Tibial nerve (tissue), 4 donors: ENCODE data around the gene WWC1. TPM values are rescaled to one million over a fixed set of nuclear protein-coding genes. Genes with fewer than 3 reads are reported as not detected.

Source experiments
- DNase-seq, 2 donors: peaks; one replicate each; pipeline ENCODE4 v3.0.0-alpha.2; 2019; ENCODE audit warnings: low spot score in 2 of 2
- H3K27ac ChIP-seq, 4 donors: fragments of 200-600 bp; sonication (generic) in 3 of 4; one replicate each; pipeline ENCODE4 v1.5.1; 2017 to 2019; ENCODE audit warnings: mild to moderate bottlenecking in 1 of 4
- H3K27me3 ChIP-seq, 2 donors: fragments of 200-600 bp; sonication (generic) in 1 of 2; one replicate each; pipeline versions ENCODE4 v1.5.1 to v1.6.0; 2017 to 2019
- H3K36me3 ChIP-seq, 3 donors: fragments of 200-600 bp; sonication (generic); one replicate each; pipeline ENCODE4 v1.5.1; 2018 to 2019
- H3K4me1 ChIP-seq, 4 donors: fragments of 200-600 bp; sonication (generic) in 3 of 4; one replicate each; pipeline ENCODE4 v1.5.1; 2017 to 2019
- H3K4me3 ChIP-seq, 4 donors: fragments of 200-600 bp; sonication (generic) in 3 of 4; one replicate each; pipeline ENCODE4 v1.5.1; 2017 to 2019; ENCODE audit warnings: mild to moderate bottlenecking in 1 of 4, moderate library complexity in 1 of 4
- H3K9me3 ChIP-seq, 4 donors: fragments of 200-600 bp; sonication (generic) in 3 of 4; one replicate each; pipeline ENCODE4 v1.5.1; 2017 to 2019
- CTCF ChIP-seq, 5 experiments: fragments of 200-600 bp in 3 of 5; fragments of 450-650 bp in 2 of 5; sonication (generic) in 3 of 5; IDR thresholded peaks; one replicate each; pipeline ENCODE4 v1.5.1; 2016 to 2019; ENCODE audit warnings: antibody characterized with exemption in 5 of 5, mild to moderate bottlenecking in 3 of 5, moderate library complexity in 2 of 5
- EP300 ChIP-seq, 2 donors: sonication (generic); formaldehyde crosslinking; IDR thresholded peaks; one replicate each; pipeline ENCODE4 v1.6.1; 2017; ENCODE audit warnings: antibody characterized with exemption in 2 of 2, mild to moderate bottlenecking in 1 of 2
- POLR2A ChIP-seq, 2 donors: fragments of 450-650 bp; IDR thresholded peaks; one replicate each; pipeline ENCODE4 v1.6.1; 2017; ENCODE audit warnings: antibody characterized with exemption in 2 of 2, mild to moderate bottlenecking in 2 of 2, moderate library complexity in 2 of 2
- whole genome bisulfite sequencing, 2 donors: methylation state at CpG; one replicate each; pipeline ENCODE4 v1.1.5; 2018; 5-methylcytosine and 5-hydroxymethylcytosine counted together
- total RNA-seq, 4 donors: library from RNA; depleted of rRNA; stranded (reverse); fragments of >200 nt; gene quantifications; one replicate each; pipeline ENCODE4 v1.1.0, GENCODE V29; 2016

Gene WWC1
- total RNA-seq, 4 donors from 2014 or later, result 0.78 to 3.3 (median 1.00) TPM

- 73 to 80% methylated on average over 7 of the region's 7 CpGs for WGBS, 2 donors
- Histone ChIP-seq H3K27me3 (no peaks in the 10 kb centered on the region), H3K9me3 (no peaks in the 10 kb centered on the region), H3K4me1 (no peaks in the 10 kb centered on the region), H3K36me3 (peaks cover 0 to 96% (median 2%) of the 10 kb centered on the region in 3 donors), H3K27ac (no peak overlapping the region), H3K4me3 (no peak overlapping the region)
- no peak for DNase-seq
- TF ChIP-seq POLR2A (IDR thresholded peaks at IDR 0.05) (no peak), CTCF (IDR thresholded peaks at IDR 0.05) (no peak), EP300 (IDR thresholded peaks at IDR 0.05) (no peak)
These were observed 211.3 kb downstream of the WWC1 start for GRCh38 chr5:168502563-168503237.

GRCh38 chr5:168513861-168514428 is 222.5 kb downstream of the WWC1 start:
- Histone ChIP-seq H3K27ac (no peak overlapping the region), H3K9me3 (peaks cover 0 to 18% (median 7%) of the 10 kb centered on the region in 4 donors), H3K4me3 (no peak overlapping the region), H3K27me3 (no peaks in the 10 kb centered on the region), H3K4me1 (no peaks in the 10 kb centered on the region), H3K36me3 (peaks cover 0 to 100% (median 41%) of the 10 kb centered on the region in 3 donors)
- no peak for TF ChIP-seq EP300 (IDR thresholded peaks at IDR 0.05)
- no peak for TF ChIP-seq CTCF (IDR thresholded peaks at IDR 0.05)
- no peak for TF ChIP-seq POLR2A (IDR thresholded peaks at IDR 0.05)
- DNase-seq, result no peak
- 98 to 99% methylated on average over 2 of the region's 2 CpGs for WGBS, 2 donors

Other genes with a start within 250 kb of the WWC1 start
- 10 to 100 TPM; 42.8 to 56.8 (median 52.9) TPM for gene RARS1, start 194.8 kb downstream of the WWC1 start, total RNA-seq
- not detected for gene FBLL1, start 237.7 kb downstream of the WWC1 start, total RNA-seq